GM12891 (cell line): ENCODE measurements around the gene BOK.

Experiments used
- PAX5 ChIP-seq: IDR thresholded peaks from 2 replicates; pipeline ENCODE4 v1.6.1; 2011; ENCODE audit warnings: low read length, moderate library complexity, mild to moderate bottlenecking; ENCODE audit not compliant: insufficient read depth, severe bottlenecking
- POLR2A ChIP-seq: IDR thresholded peaks from 2 replicates; pipeline ENCODE4 v1.6.1; 2011; ENCODE audit warnings: low read depth, low read length, control low read depth
- POLR2AphosphoS5 ChIP-seq: IDR thresholded peaks from 2 replicates; pipeline ENCODE4 v1.6.1; 2011; ENCODE audit warnings: low read depth, low read length, control low read depth
- SPI1 ChIP-seq: IDR thresholded peaks from 2 replicates; pipeline ENCODE4 v1.6.1; 2011; ENCODE audit warnings: low read depth, low read length, control low read depth
- TAF1 ChIP-seq: IDR thresholded peaks from 2 replicates; pipeline ENCODE4 v1.6.1; 2011; ENCODE audit warnings: low read depth, low read length, control low read depth

DNA sequence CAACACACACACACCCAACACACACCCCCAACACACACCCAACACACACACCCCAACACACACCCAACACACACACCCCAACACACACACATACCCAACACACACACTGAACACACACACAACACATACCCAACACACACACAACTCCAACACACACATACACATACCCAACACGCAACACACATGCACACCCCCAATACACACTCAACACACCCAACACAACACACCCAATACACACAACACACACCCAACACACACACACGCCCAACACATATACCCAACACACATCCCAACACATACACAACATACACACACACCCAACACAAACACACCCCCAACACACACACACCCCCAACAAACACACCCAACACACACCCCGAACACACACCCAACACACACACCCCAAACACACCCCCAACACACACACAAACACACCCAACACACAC, 42.0 kb upstream of the BOK start:
- TF ChIP-seq SPI1: no peak
- no peak for TF ChIP-seq POLR2A
- no peak for TF ChIP-seq POLR2AphosphoS5
- TF ChIP-seq TAF1: no peak
- TF ChIP-seq PAX5: no peak
